Smooth muscle cell (in vitro differentiated cells): Measurements from ENCODE around the gene AMY2A. TPM values are rescaled to one million over a fixed set of nuclear protein-coding genes. Genes with fewer than 3 reads are reported as not detected.

Experiments used
- polyA plus RNA-seq: library from polyadenylated mRNA; unstranded; fragments of >200 nt; fragmentation: Nextera tagmentation; extraction: Ambion mirVana; gene quantifications from 2 replicates; pipeline ENCODE4 v1.2.1, GENCODE V29; 2016
- small RNA-seq: library from RNA; depleted of rRNA; stranded (forward); fragments of <200 nt; gene quantifications from one replicate; pipeline ENCODE3, GENCODE V24; 2014
- total RNA-seq: library from RNA; depleted of rRNA; stranded (reverse); fragments of >200 nt; gene quantifications from 2 replicates; pipeline ENCODE4 v1.2.3, GENCODE V29; 2014

Gene AMY2A
- total and polyA plus RNA-seq, 2 experiments from 2014 or later = not detected

Small RNAs within 50 kb of the gene (small RNA-seq; reads per million reads assigned to genes)
- gene AC105272.1 = not detected

Other genes with a start within 250 kb of the AMY2A start
- 7.0 and 14.8 TPM in 2 replicates for gene RNPC3, start 91.7 kb upstream of the AMY2A start, total RNA-seq
- 2.6 and 5.1 TPM in 2 replicates for gene RNPC3, start 91.7 kb upstream of the AMY2A start, polyA plus RNA-seq
- 2.5 and 3.3 TPM in 2 replicates for gene AMY2B, start 45.8 kb upstream of the AMY2A start, total RNA-seq
- gene AMY2B, start 45.8 kb upstream of the AMY2A start, polyA plus RNA-seq = 0.71 and 0.79 TPM in 2 replicates
- not detected in 2 replicates for gene AMY1A, start 38.3 kb downstream of the AMY2A start, total RNA-seq
- not detected in 2 replicates for gene AMY1A, start 38.3 kb downstream of the AMY2A start, polyA plus RNA-seq
- not detected in 2 replicates for gene AMY1B, start 78.8 kb downstream of the AMY2A start, total RNA-seq
- gene AMY1B, start 78.8 kb downstream of the AMY2A start, polyA plus RNA-seq = not detected in 2 replicates
- gene AMY1C, start 132.5 kb downstream of the AMY2A start, total RNA-seq = not detected in 2 replicates
- gene AMY1C, start 132.5 kb downstream of the AMY2A start, polyA plus RNA-seq = not detected in 2 replicates